ENCODE data around the gene MKX.

GRCh38 chr10:27715505-27715904 is 30.1 kb downstream of the MKX start:
- no peak for TF ChIP-seq CTCF (IDR thresholded peaks at IDR 0.05)
- TF ChIP-seq ZFX (IDR thresholded peaks at IDR 0.05; ENCODE audit: borderline replicate concordance), result no peak

All from 22Rv1 (cell line).